IPS-NIHi11 (cell line): ENCODE results near the gene LARGE1.

Experiments used
- DNase-seq: peaks from one replicate; pipeline ENCODE4 v3.0.0; 2012; ENCODE audit warnings: mixed read lengths, low spot score

Gene LARGE1

DNA sequence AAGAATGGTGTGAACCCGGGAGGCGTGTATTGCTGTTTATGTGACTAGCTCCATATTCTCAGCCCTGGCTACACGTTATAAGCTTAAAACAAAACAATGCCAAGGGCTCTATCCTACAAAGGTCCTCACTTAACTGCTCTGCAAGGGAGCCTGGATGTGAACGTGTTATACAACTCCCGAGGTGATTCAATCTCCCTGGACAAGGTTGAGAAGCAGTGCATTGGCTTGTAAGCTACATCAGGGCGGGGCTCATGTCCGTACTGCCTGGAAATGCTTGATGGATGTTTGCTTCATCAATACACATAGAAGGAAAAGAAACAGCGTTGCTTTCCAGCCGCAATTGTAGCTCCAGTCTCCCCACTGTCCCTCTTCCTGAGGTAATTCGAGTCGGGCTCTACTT is 605.2 kb downstream of the LARGE1 start:
- DNase-seq: no peak

DNA sequence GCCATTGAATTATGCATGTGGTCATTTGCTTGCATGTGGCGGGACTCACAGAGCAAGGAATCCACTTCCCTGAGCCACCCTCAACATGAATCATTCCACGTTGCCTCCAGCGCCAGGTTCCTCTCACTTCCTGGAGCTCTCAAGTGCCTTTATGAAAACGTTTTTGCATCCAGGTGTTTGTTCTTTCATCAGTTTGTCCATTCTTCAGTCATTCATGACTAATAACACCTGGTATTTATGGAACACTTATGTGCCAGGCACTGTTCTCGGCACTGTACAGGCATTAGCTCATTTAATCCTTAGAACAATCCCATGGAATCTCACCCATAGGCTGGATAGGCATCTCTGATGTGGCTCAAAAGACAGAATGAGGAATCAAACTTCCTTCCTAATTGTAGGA is 606.0 kb downstream of the LARGE1 start:
- no peak for DNase-seq

DNA sequence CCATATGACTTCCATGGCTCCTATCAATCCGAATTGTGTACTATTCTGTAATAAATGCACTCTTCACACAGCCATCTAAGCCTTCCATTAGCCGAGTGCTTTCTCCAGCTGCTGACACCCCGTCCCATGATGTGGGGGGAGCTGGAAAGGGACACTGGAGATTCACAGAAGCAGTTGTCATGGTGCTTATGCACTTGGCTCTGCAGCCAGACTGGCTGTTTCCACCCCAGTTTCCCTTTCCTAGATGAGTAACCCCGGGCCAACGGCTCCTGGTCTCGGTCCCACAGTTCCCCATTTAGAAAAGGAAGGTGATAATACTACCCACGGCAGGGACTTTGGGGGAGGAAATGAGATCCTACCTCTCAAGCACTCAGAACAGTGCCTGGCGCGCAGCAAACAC is 617.2 kb downstream of the LARGE1 start:
- DNase-seq: no peak

DNA sequence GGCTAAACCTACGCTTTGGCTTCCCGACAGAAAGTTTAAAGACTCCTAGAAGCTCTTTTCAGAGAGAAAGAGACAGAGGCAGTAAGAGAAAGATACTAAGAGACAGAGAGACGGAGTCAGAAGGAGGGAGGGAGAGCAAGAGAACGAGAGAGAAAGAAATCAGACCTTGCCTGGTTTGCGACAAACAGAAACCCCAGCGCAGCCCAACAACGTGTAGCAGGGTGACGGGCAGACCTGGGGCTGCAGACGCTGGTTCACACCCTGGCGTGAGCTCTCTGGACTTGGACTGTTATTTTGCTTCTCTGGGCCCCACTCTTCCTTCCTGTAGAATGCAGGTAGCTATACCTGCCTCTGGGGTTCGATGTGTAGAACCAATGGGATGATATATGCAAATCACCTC is 617.7 kb downstream of the LARGE1 start:
- DNase-seq: no peak

DNA sequence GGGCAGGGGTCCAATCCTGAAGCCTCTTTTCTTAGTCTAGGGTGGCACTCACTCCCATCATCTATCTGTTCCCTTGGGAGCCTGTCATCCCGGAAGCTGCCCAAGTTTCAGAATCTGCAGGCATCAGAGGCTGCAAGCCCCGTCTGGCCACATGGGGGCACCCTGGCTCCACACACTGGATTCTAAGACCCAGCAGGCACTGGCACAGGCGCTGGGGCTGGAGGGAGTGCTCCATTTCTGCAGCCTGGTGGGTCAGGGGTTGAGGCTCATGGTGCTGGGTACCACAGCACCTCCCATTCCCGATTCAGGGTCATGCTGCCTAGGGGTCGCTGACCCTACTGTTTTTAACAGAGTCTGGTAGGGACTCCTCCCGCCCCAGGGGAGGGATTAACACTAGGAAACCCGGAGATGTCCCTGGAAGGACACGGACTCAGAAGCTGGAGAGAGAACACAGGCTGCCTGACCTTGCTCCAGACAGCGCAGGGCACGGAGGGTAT is 618.2 kb downstream of the LARGE1 start:
- DNase-seq: peak; percentile 85

DNA sequence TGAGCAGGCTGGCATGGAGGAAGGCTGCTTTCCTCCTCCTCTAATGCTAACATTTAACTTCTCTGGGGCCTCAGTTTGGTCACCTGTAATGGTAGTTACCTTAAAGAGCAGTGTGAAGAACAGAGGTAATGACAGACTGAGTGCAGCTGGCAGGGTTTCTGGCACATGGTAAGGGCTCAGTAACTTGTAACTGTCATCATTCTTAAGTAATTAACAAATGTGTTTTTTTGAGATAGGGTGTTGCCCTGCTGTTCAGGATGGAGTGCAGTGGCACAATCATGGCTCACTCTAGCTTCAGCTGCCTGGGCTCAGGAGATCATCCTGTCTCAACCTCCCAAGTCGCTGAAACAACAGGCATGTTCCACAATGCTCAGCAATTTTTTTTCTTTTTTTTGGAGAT is 620.1 kb downstream of the LARGE1 start:
- no peak for DNase-seq

DNA sequence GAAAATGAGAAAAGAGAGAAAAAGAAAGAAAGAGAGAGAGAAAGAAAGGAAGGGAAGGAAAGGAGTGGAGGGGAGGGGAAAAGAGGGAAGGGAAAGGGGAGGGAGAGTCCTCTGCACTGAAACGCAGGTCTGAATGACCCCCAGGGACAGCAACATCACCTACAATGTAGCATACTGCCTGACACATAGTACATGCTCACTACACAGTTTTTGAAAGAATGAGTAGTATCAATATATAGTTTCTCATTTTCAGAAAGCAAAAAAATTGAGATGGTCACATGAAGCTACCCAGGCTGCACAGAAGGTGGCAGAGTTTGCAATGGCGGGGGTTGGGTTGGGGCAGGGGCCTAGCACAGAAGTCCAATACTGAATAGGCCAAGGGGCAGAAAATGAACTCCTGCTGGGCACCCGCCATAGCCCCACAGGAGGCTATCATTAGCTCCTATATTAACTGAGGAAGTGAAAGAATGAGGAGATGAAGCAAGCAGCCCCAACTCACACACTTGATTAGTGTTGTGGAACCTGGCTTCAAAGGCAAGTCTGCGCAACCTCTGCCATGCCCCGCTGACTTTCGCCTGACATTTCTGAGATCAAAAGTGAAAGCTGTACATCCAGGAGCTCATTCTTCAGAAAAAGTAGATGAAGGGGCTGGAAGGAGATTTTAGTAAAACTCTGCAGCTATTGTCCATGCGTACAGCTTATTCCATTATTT is 620.9 kb downstream of the LARGE1 start:
- no peak for DNase-seq

DNA sequence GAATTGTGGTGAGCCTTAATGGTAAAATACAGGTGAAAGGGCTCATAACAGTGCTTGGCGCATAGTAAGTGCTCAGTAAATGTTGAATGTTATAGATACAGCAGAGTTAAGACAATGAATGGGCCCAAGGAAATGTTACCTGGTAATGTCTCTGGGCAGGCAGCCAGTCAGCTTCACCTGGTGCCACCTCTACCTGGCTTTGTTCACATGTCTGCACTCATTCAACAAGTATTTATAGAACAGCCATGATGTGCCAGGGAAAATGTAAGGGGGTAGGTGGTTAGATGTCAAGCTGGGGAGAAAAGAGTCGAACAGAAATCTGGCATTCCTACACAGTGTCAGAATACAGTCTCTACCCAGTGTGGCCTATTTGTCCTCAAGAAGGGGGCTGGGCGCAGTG is 623.3 kb downstream of the LARGE1 start:
- DNase-seq: no peak

DNA sequence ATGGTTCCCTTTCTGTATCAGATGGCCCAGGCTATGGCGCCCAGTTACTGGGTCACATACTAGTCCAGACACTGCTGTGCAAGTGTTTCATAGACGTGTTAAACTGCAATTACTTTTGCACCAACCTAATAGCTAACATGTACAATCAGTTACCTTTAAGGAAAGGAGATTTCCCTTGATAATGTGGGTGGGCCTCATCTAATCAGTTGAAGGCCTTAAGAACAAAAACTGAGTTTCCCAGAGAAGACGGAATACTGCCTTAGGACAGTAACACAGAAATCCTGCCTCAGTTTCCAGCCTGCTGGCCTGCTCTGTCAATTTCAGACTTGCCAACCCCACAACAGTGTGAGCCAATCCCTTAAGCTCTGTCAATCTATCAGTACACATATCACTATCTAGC is 632.2 kb downstream of the LARGE1 start:
- DNase-seq: no peak

DNA sequence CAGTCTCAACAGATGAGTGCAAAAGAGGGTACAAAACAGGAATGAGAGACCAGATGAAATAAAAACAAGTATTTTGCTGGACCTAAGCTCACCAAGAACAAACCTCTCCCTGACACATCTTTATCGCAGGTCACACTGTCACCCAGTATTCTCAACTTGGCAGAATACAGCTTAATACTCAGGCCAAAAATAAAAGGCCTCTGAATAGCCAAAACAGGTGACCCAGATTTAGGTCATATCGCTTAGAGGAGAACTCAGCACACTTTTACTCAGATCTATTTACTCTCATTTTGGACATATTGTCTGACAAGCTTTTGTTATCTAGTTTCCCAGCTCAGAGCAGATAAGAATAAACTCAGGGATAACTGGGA is 645.2 kb downstream of the LARGE1 start:
- DNase-seq: no peak

DNA sequence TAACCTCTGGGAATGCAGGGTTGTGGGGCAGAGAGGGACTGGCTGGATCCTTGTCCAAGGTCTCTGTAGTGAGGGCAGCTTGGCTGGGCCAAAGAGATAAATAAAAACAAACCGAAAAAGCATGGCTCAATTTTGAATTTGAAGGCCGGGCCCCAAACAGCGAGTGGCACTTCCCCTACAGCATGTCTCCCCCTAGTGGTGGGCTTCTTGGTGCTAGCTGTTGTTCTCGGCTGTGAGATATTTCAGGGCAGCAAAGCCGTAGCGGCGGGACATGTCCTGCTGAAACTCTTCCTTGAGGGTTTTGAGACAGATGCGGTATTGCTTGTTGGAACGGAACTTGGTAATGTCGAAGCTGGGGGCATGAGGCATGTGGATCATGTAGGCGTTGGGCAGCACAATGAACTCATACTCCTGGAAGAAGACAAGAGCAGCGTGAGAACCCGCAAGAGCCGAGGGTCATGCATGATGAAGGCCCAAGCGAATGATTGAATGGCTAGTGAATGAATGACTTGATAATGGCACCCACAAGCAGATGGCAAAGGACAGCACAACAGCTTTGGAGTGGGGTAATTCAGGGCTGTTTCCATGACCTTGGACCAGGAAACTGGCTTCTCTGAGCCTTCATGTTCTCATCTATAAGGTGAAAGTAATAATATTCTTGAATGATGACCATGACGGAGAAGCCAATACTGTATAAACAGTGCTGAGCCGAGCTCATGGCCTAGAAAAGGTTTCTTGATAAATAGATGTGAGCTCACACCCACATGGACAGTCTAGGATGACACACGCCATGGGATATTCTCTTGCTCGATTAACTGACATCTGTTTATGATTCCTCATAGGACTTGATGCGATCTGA is 645.8 kb downstream of the LARGE1 start:
- DNase-seq: peak; percentile 72

DNA sequence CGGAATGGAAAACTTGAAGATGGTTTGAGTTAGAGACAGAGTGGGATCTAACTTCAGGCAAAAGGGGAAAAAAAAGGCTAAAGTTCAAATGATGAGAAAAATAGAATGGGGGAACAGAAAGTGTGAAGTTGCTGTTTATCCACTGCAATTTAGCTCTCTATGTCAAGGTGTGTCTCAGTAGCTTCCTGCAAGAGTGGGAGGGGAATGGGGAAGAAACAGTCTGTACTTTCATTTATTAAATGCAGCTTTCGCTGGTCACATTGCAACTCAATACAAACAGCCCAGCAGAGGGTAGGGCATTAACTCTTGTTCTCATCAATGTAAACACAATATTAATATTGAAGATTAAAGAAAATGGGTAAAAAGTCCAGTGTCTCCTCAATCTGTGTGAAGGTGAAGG is 647.4 kb downstream of the LARGE1 start:
- no peak for DNase-seq

DNA sequence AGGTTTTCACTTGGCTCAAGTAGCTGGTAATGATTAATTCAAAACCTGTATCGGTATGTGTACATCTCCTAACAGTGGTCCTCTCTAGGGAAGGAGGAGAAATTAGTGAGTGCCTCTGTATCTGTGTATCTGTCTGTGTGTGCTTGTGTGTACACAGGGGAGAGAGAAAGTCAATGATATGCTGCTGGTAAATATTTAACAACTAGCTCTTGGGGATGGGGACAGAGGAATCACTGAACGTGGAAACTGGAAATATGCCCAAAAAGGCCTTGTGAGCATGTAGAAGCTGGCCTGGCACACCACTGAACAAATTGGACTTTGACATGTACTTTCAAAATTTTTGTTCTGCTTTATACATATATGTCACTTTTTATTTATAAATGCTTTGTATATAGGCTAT is 648.1 kb downstream of the LARGE1 start:
- no peak for DNase-seq

DNA sequence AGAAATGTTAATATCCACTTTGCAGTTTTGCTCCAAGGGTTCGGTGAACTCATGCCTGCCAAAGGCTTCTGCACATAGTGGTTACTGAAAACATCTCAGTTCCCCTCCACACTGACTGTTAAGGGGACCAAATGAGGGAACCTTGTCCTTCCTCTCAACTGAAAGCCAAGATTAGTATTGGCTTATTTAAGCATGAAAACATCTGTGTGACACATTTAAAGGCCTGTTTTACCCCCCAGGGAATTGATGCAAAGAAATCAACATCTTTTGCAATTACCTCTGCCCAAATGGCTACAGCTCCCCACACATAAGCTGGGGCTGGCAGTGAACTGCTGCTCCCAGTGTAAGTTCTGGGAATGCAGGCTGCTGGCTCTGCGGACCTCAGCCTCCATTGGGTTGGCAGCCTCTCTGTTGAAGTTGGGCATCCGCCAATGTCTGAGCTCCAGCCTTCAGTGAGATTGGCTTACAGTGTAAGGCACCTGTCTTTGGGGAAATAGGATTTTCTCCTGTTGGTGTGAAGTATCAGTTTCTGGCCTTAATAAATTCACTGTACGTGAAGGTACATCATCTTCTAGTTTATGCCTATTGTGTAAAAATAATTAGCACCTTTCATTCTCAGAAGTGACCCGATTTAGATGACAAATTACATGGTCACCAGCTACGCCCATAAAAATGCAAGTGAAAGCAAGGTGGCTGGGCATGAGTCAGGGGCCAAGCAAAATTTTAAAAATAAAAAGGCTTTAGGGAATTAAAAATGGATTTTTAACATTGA is 648.7 kb downstream of the LARGE1 start:
- DNase-seq: no peak

DNA sequence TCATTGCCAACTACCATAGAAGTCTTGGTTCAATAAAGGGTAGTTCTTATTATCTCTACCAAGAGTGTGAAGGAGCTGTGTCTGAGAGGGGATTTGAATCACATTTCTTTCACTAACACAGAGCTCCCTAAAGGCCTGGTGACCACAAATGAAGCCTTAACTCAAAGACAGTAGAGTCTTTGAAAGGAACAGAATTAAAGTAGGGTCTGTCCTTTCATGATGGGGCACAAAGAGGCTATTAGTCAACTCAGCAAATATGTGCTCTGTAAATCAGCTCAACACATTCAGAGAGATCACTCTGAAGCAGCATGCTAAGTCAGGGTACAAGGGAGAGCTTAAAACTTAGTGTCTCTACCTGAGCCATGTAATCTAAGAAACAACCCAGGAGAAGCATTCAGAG is 649.7 kb downstream of the LARGE1 start:
- DNase-seq: no peak

DNA sequence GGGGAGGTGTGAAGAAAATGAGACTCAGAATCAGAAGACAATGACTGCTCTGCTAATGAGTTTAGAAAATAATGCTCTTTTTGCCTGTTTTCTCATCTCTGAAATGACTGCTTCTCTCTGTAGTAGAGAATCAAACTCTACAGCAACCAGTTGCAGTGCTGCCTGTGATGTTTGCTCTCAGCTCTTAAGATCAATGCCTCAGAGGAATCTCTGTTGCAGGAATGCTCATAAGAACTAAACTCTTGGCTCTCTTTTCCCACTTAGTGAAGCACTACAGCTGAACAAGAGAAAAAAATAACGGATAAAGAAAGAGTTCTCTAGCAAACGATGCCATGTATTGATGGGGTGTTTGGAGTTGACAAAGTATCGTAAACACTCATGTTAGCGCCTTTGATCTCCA is 658.6 kb downstream of the LARGE1 start:
- no peak for DNase-seq

DNA sequence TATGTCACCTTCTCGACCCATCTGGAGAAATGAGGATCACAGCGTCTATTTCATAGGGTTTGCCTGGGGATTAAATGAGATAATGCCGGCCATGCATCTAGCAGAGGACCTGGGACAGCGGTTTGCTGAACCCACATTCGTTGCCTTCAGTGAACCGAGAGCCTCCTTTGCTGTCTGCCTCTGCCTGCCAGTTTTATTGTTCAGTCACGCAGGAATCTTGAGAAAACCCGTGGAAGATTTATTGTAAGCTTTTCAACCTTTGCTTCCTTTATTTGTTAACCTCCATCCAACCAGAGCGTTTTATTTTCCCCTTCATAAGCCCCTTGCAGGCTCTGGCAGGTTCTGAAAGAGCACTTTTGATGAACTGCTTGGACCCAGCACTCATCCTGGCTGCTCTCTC is 659.8 kb downstream of the LARGE1 start:
- no peak for DNase-seq

DNA sequence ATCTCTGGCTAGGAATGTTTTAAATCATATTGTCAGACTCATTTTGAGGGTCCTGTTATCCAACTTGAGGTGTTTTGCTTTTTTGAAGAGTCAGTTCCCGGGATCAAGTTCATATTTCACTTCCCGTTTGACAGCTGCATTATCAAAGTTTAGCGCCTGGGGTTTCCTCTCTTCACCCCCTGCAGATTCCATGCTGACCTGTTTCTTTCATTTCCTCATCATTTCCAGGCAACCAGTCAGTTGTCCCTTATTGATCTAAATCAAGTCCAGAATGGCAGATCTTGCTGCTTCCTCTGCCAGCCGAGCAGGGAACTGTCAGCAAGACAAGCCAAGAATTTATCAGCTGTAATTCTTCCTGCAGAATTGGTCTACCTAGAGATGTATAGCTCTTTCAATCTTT is 664.5 kb downstream of the LARGE1 start:
- no peak for DNase-seq

DNA sequence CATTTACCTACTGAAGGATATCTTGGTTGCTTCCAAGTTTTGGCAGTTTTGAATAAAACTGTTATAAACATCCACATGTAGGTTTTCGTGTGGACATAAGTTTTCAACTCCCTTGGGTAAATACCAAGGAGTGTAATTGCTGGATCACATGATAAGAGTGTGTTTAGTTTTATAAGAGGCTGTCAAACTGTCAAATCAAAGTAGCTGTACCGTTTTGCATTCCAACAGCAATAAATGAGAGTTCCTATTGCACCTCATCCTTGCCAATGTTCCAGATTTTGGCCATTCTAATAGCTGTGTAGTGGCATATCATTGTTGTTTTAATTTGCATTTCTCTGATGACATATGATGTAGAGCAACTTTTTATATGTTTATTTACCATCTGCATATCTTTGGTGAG is 671.3 kb downstream of the LARGE1 start:
- no peak for DNase-seq

DNA sequence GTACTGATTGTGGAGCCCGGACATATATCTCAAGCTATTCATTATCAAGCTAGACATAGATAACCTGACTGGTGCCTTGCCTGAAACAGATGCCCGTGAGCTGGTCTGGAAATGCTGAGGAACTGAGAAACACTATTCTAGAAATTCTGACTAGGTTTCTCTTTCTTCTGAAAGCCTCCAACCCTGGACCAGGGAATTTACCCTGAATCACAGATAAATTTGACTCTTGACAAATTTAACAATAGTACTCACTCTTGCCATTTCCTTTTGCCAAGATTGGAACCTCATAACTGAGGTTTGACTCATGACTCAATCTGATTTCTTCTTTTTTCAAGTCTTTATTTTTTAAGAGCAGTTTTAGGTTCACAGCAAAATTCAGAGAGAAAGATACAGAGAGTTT is 672.5 kb downstream of the LARGE1 start:
- no peak for DNase-seq

DNA sequence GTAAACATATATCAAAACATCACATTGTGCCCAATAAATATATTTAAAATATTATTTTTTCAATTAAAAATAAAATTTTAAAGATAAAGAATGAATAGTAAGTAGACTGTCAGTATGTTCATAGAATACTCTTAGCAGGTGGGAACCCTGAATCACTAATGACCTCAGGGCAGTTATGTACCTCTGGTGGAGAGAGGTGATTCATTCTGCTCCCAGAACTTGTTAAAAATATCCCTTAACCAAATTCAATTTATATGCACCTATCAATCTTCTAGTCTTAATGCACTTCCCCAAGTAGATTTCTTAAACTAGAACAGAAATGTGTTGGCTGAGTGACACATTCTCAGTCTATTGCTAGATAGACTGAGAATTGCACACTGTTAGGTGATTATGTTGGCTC is 678.2 kb downstream of the LARGE1 start:
- DNase-seq: no peak

DNA sequence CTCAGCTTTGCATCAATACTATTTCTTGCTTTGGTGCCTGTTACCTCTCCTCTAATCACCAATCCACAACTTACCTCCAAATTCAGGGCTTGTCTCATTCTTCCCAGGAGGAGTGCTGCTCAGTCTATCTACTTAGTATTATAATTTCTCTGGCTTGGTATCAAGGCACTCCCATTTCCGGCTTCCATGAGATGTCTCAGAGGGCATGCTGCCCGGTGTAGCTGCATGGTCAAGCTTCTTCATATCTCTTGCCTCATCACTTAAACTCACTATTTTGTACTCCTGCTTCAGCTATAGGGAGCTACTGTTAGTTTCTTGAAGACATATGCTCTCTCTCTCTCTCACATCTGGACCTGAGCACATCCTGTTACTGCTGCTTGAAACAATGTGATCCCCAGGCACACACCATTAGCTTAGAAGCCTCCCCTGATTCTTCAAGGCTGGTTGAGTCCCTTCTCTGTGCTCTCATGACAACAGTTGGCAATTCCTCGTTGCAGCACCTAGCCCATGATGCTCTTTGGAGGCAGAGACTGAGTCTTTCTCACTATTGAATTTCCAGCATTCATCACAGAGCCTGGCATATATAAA is 679.3 kb downstream of the LARGE1 start:
- DNase-seq: no peak
